HL-60 (cell line): ENCODE data around the gene WDR4.
"Not testable (repeated sequence)": the region's sequence is repeated elsewhere in the genome, so short reads cannot be mapped to it uniquely, and the experiment has no call there.

ENCODE experiments used
- DNase-seq, 2 experiments: peaks; one replicate each; pipeline ENCODE4 v3.0.0-alpha.2; 2010 to 2020; ENCODE audit warnings: low read depth in 1 of 2, low spot score in 1 of 2
- H3K27ac ChIP-seq: fragments of 250-450 bp; sonication (Bioruptor Pico); replicated peaks from 2 replicates; pipeline ENCODE4 v1.5.1; 2020; ENCODE audit warnings: mild to moderate bottlenecking, moderate library complexity
- H3K27me3 ChIP-seq: fragments of 250-450 bp; sonication (Bioruptor Pico); 2 replicates; pipeline ENCODE4 v1.5.1; 2021; ENCODE audit warnings: mild to moderate bottlenecking, moderate library complexity; ENCODE audit not compliant: insufficient read depth, poor library complexity, severe bottlenecking
- H3K4me3 ChIP-seq: replicated peaks from 2 replicates; pipeline ENCODE4 v1.5.1; 2011; ENCODE audit warnings: mild to moderate bottlenecking, control low read depth, low read length; ENCODE audit not compliant: insufficient read depth
- CTCF ChIP-seq: IDR thresholded peaks from one replicate; pipeline ENCODE4 v1.5.1; 2011; ENCODE audit warnings: low read length, control low read depth, inconsistent platforms; ENCODE audit not compliant: insufficient read depth
- GABPA ChIP-seq: IDR thresholded peaks from 2 replicates; pipeline ENCODE4 v1.6.1; 2012; ENCODE audit warnings: low read depth
- POLR2AphosphoS5 ChIP-seq: IDR thresholded peaks from 2 replicates; pipeline ENCODE4 v1.6.1; 2012; ENCODE audit warnings: low read depth
- REST ChIP-seq: IDR thresholded peaks from 2 replicates; pipeline ENCODE4 v1.6.1; 2012; ENCODE audit warnings: low read depth; ENCODE audit not compliant: insufficient replicate concordance
- SPI1 ChIP-seq: IDR thresholded peaks from 2 replicates; pipeline ENCODE4 v1.6.1; 2012; ENCODE audit warnings: low read depth, mild to moderate bottlenecking, borderline replicate concordance

WDR4 gene

GRCh38 chr21:42845296-42845965 is 33.9 kb downstream of the WDR4 start:
- TF ChIP-seq POLR2AphosphoS5 (no peak), REST (no peak), GABPA (no peak), CTCF (no peak), SPI1 (no peak)
- Histone ChIP-seq H3K27ac (no peak overlapping the region), H3K27me3 (no peaks in the 10 kb centered on the region), H3K4me3 (no peak overlapping the region)
- no peak for DNase-seq

- TF ChIP-seq CTCF (no peak), REST (no peak)
- Histone ChIP-seq H3K27me3 (no peaks in the 10 kb centered on the region), H3K4me3 (no peak overlapping the region), H3K27ac (no peak overlapping the region)
- DNase-seq = no peak
Observed at GRCh38 chr21:42844411-42845113, 34.8 kb downstream of the WDR4 start.

- no peak for DNase-seq
- Histone ChIP-seq H3K4me3 (no peak overlapping the region), H3K27ac (no peak overlapping the region), H3K27me3 (no peaks in the 10 kb centered on the region)
- no peak for TF ChIP-seq REST
- TF ChIP-seq CTCF = no peak
- no peak for TF ChIP-seq GABPA
- TF ChIP-seq SPI1 = no peak
- TF ChIP-seq POLR2AphosphoS5 = no peak
Observed at GRCh38 chr21:42843056-42843455, 36.3 kb downstream of the WDR4 start.

- H3K27ac ChIP-seq, H3K4me3 ChIP-seq, H3K27me3 ChIP-seq, DNase-seq: not testable (repeated sequence)
Observed at GRCh38 chr21:42841916-42842655, 37.3 kb downstream of the WDR4 start.
